ENCODE results near the gene PIGU. TPM values are rescaled to one million over a fixed set of nuclear protein-coding genes. Genes with fewer than 3 reads are reported as not detected.

The PIGU gene
- total and polyA plus RNA-seq, 2 donors (not counting 1 experiment from before 2014, with no cell fraction given), result 12.0 to 19.3 TPM

DNA sequence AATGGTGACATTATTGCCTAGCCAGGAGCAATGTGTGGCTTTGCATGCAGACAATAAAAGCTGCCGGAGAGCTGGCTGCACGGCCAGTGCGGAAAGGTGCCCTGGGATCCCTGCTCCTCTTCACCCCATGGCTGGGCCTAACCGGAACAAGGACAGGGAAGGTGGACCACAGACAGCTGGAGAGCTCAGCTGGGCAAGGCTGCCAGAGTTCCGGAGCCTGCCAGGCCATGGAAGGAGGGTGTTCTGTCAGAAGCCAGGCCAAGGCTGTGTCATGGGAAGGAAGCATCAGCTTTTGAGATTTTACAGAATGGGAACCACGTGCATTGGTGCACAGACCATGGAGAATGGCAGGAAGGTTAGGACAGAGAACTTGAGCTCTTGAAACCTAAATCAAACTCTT lies 93.3 kb downstream of the PIGU start:
- DNase-seq, result no peak
- no peak for ATAC-seq (ENCODE audit: low read depth)
- no peaks in the 10 kb centered on the region for H3K79me2 ChIP-seq (ENCODE audit: control insufficient read depth, insufficient read depth, low read length)
- POLR2A ChIA-PET, result no interaction called here
- no peak overlapping the region for H3K4me3 Mint-ChIP-seq
- no peak overlapping the region for H3K4me3 ChIP-seq (ENCODE audit: control extremely low read depth in 1 of 5, extremely low read depth in 1 of 5, insufficient read depth in 1 of 5, low read depth in 2 of 5, low read length in 4 of 5)
- H3K27ac Mint-ChIP-seq, result no peak overlapping the region
- no peak overlapping the region for H2AFZ ChIP-seq (ENCODE audit: insufficient read depth, low read depth, low read length, poor library complexity, severe bottlenecking)
- no peak for TF ChIP-seq EZH2 (IDR thresholded peaks at IDR 0.05; ENCODE audit: borderline replicate concordance, insufficient read depth, low read depth, low read length, poor library complexity, severe bottlenecking)
- TF ChIP-seq, protein P1, sequence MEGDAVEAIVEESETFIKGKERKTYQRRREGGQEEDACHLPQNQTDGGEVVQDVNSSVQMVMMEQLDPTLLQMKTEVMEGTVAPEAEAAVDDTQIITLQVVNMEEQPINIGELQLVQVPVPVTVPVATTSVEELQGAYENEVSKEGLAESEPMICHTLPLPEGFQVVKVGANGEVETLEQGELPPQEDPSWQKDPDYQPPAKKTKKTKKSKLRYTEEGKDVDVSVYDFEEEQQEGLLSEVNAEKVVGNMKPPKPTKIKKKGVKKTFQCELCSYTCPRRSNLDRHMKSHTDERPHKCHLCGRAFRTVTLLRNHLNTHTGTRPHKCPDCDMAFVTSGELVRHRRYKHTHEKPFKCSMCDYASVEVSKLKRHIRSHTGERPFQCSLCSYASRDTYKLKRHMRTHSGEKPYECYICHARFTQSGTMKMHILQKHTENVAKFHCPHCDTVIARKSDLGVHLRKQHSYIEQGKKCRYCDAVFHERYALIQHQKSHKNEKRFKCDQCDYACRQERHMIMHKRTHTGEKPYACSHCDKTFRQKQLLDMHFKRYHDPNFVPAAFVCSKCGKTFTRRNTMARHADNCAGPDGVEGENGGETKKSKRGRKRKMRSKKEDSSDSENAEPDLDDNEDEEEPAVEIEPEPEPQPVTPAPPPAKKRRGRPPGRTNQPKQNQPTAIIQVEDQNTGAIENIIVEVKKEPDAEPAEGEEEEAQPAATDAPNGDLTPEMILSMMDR (IDR thresholded peaks at IDR 0.05), result no peak
- WGBS (ENCODE audit: insufficient coverage), result 72% methylated on average over 6 of the region's 6 CpGs
- no peaks in the 10 kb centered on the region for H3K27me3 ChIP-seq (replicated peaks in 1 of 4; ENCODE audit: control extremely low read depth in 1 of 4, control insufficient read depth in 3 of 4, insufficient read depth in 4 of 4, low read length in 3 of 4)
- H3K4me1 Mint-ChIP-seq, result peaks cover 27% of the 10 kb centered on the region
- intact Hi-C loops (cut with micrococcal nuclease), result no loop called here
- peaks cover 7 to 36% of the 10 kb centered on the region in 2 experiments for H3K36me3 ChIP-seq (replicated peaks in 1 of 2; ENCODE audit: control extremely low read depth in 1 of 2, control insufficient read depth in 1 of 2, extremely low read depth in 1 of 2, insufficient read depth in 2 of 2, low read length in 1 of 2)
- no peak overlapping the region for H3K27ac ChIP-seq (ENCODE audit: low read length in 2 of 2)
- no peak overlapping the region for H3K9ac ChIP-seq (ENCODE audit: low read length)
- H3K4me1 ChIP-seq (ENCODE audit: control insufficient read depth in 2 of 2, insufficient read depth in 2 of 2, low read length in 2 of 2), result peaks cover 18 to 29% of the 10 kb centered on the region in 2 donors
- no peaks in the 10 kb centered on the region for H3K9me3 Mint-ChIP-seq (ENCODE audit: insufficient read depth)
- no peak overlapping the region for H3K4me2 ChIP-seq (replicated peaks; ENCODE audit: low read depth, low read length, poor library complexity, severe bottlenecking)
- H4K20me1 ChIP-seq (ENCODE audit: control insufficient read depth, insufficient read depth, low read length, poor library complexity, severe bottlenecking), result no peaks in the 10 kb centered on the region
- peaks cover 0 to 20% (median 12%) of the 10 kb centered on the region in 3 donors for H3K9me3 ChIP-seq (ENCODE audit: control extremely low read depth in 1 of 3, control insufficient read depth in 2 of 3, insufficient read depth in 1 of 3, low read length in 2 of 3)
- CTCF ChIA-PET, result interaction anchor here (1.3 to 2.3 kb wide), 2 partner anchors 50 to 125 kb away, joined by 3 to 4 read pairs; no protein-coding TSS in a partner anchor
- no peaks in the 10 kb centered on the region for H3K27me3 Mint-ChIP-seq

DNA sequence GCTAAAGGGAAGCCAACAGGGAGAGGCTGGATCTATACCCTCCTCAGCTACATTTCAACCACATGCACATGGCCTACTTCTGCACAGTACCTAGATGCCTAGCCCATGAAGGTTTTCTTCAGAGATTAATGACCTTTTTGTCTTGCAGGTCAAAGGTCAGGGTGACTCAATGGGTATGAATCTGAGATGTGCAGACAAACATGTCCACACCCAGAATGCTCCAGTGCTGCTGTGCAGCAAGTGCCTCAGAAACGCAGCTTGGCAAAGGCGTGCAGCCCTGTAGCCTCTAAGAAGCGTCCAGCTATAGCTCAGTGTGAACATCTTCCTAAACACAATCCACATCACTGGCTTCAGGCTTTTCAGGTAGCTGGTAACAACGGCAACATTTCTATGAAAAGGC lies 94.0 kb downstream of the PIGU start:
- Histone ChIP-seq H3K4me2 (replicated peaks; ENCODE audit: low read depth, low read length, poor library complexity, severe bottlenecking) (no peak overlapping the region), H3K27ac (ENCODE audit: low read length in 2 of 2) (no peak overlapping the region), H3K4me1 (ENCODE audit: control insufficient read depth in 2 of 2, insufficient read depth in 2 of 2, low read length in 2 of 2) (peaks cover 18 to 29% of the 10 kb centered on the region in 2 donors), H3K9ac (ENCODE audit: low read length) (no peak overlapping the region), H4K20me1 (ENCODE audit: control insufficient read depth, insufficient read depth, low read length, poor library complexity, severe bottlenecking) (no peaks in the 10 kb centered on the region), H2AFZ (ENCODE audit: insufficient read depth, low read depth, low read length, poor library complexity, severe bottlenecking) (no peak overlapping the region), H3K27me3 (replicated peaks in 1 of 4; ENCODE audit: control extremely low read depth in 1 of 4, control insufficient read depth in 3 of 4, insufficient read depth in 4 of 4, low read length in 3 of 4) (no peaks in the 10 kb centered on the region), H3K79me2 (ENCODE audit: control insufficient read depth, insufficient read depth, low read length) (no peaks in the 10 kb centered on the region), H3K4me3 (ENCODE audit: control extremely low read depth in 1 of 5, extremely low read depth in 1 of 5, insufficient read depth in 1 of 5, low read depth in 2 of 5, low read length in 4 of 5) (no peak overlapping the region), H3K9me3 (ENCODE audit: control extremely low read depth in 1 of 3, control insufficient read depth in 2 of 3, insufficient read depth in 1 of 3, low read length in 2 of 3) (peaks cover 0 to 20% (median 12%) of the 10 kb centered on the region in 3 donors), H3K36me3 (replicated peaks in 1 of 2; ENCODE audit: control extremely low read depth in 1 of 2, control insufficient read depth in 1 of 2, extremely low read depth in 1 of 2, insufficient read depth in 2 of 2, low read length in 1 of 2) (peaks cover 3 to 36% of the 10 kb centered on the region in 2 experiments)
- ChIA-PET POLR2A (no interaction called here), CTCF (interaction anchor here (0.7 to 2.3 kb wide), 2 partner anchors 10 to 125 kb away, joined by 3 to 4 read pairs; no protein-coding TSS in a partner anchor)
- peaks cover 31% of the 10 kb centered on the region for H3K4me1 Mint-ChIP-seq
- no peaks in the 10 kb centered on the region for H3K9me3 Mint-ChIP-seq (ENCODE audit: insufficient read depth)
- intact Hi-C loops (cut with micrococcal nuclease), result no loop called here
- WGBS (ENCODE audit: insufficient coverage), result 94% methylated on average over 4 of the region's 4 CpGs
- H3K27me3 Mint-ChIP-seq, result no peaks in the 10 kb centered on the region
- DNase-seq, result no peak
- peak overlapping the region; percentile 70 for H3K27ac Mint-ChIP-seq
- H3K4me3 Mint-ChIP-seq, result no peak overlapping the region
- TF ChIP-seq, protein P1 (IDR thresholded peaks at IDR 0.05), result no peak
- no peak for TF ChIP-seq EZH2 (IDR thresholded peaks at IDR 0.05; ENCODE audit: borderline replicate concordance, insufficient read depth, low read depth, low read length, poor library complexity, severe bottlenecking)
- no peak for ATAC-seq (ENCODE audit: low read depth)
